Measurements from ENCODE around the gene ESYT1.

ESYT1 gene

DNA sequence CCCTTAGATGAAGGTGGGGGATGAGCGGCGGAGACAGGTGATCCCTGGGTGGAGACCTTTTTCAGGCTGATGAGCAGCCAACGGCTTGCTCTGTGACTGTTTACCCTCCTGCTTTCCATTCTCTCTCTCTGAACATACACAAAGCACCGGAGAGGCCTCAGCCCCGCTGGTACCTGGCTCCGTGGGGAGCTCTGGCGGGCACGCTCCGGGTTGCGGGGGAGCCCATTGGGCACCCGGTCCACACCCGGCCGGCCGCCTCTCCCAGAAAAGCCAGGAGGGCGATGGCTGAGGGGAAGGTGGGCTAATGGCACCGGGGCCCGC lies 60.7 kb downstream of the ESYT1 start:
- no peak for DNase-seq (ENCODE audit: low read depth)

DNA sequence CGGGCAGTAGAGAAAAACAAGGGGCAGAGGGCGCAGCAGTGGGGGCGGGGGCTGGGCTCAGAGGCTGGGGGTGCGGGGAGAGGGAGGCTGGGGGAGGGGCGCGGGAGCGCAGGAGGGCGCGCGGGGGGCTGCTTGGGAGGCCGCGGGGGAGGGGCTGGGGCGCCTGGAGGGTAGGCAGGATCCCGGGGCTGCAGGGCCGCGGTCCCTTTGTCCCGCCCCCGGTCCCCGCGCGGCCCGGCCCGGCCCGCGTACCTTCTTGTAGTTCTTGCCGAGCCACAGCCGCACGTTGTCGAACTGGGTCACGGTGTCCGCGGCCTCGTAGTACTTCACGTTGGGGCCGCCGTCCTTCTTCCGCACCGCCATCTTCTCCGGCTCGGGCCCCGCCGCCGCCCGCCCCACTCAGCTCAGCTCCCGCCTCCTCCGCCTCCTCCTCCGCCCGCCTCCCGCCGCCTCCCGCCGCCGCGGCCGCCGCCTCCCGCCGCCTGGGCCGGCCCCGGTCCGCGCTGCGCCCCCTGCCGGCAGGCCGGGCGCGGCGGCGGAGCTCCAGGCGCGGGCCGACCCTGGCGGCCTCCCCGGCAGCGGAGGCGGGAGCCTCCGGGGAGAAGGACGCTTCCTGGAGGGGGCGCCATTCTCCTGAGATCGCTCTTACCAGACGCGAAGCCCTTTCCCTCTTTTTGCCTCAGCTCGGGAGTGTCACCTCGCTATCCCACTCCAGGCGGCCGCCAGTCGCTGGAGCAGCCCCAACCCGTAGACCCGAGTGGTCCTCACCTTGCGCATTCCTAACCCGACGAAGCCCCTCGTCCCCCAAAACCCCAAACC lies 61.2 kb downstream of the ESYT1 start, which contains the start of gene SMARCC2:
Gene SMARCC2 (minus strand): TSS at position 385 of the 819 bp plus-strand sequence. CDS start 22 bp downstream, at position 363.
- peak; percentile 79 for DNase-seq (ENCODE audit: low read depth)

DNA sequence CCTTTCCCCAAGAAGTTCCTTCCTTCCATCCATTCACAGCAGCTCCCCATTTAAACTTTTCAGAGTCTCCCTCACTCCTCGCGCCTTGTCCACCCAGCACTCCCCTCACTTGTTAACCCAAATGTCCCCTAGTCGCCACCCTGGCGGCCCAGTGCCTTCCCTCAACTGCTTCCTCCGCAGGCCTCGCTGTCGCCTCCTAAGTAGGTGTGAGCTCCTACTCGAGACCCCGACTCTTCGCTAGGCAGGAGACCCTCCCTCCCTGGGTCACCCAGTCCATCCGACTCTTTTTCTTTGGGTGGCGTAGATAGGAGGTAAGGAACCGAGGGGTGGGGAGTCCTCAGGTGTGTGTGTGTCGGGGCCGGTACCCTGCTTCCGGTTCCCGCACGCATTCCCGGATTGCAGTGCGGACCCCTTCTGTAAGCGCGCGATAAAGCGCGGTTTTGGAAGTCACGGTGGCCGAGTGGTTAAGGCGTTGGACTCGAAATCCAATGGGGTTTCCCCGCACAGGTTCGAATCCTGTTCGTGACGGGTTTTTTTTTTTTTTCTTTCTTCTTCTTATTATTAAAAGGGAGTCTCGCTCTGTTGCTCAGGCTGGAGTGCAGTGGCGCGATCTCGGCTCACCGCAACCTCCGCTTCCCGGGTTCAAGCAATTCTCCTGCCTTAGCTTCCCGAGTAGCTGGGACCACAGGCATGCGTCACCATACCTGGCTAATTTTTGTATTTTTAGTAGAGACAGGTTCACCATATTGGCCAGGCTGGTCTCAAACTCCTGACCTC lies 62.0 kb downstream of the ESYT1 start:
- peak; percentile 81 for DNase-seq (ENCODE audit: low read depth)

DNA sequence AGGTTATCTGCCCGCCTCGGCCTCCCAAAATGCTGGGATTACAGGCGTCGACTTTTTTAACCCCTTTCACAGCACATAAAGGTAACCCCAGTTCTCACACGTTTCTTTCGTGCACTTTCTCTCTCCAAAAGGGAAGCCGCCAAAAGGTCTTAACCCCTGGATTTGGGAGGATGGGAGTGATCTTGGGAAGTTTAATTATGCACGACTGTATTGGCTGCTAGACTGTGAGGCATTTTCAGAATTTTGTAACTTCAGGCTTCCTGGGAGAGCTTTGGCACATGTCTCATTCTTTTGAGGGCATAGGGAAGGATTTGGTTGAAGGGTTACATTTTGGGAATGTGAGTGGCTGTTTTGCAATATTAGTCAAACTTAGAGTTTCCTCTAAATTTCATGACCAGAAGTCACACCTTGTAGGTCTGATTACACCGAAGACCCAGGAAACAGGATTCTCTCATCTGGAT lies 62.7 kb downstream of the ESYT1 start:
- no peak for DNase-seq (ENCODE audit: low read depth)

DNA sequence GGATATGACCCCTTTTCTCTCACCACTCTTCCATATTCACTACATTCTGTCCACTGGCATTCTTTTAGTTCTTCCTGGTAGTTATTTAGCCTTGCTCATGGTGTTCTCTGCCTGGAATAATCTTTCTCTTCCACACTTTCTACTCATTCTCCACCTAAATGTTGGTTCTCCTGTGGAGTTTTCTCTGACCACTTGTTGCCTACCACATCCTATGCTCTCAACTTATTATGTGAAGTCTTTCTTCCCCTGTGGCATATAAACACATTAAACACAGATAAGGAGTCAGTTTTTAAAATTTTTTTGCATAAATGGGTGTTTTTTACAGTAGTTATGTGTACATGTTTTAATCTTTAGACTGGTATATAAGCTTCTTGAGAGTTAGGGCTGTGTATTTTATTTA lies 64.5 kb downstream of the ESYT1 start:
- no peak for DNase-seq (ENCODE audit: low read depth)

DNA sequence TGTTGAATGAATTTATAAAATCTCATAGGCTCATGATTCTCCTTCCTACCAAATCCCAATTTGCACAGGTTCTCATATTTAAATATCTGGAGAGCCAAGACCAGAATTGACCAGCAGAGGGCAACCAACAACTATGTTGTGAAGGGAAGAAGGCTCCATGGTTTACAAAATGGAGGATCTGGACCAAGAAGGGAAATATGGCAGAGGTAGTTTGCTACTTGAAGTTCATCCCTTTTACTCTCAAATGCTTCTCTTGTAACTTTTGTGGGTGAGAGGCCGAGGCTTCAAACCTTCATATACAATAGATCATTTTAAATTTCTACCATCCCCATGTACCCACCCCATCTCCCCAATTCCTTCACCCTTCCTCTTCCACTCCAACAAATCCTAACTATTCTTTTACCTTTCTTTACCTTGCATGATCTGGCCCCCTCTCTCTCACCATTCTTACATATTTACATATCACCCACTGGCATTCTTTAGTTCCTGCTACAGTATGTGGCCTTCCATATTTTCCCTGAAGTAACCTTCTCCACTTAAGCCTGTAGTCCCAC lies 65.0 kb downstream of the ESYT1 start:
- DNase-seq (ENCODE audit: low read depth): peak; percentile 81
